ENCODE measurements around the gene RPTOR.

The RPTOR gene

GRCh38 chr17:80847496-80848230 is 303.0 kb downstream of the RPTOR start:
- no peak overlapping the region for H3K14ac ChIP-seq (ENCODE audit: low read length)
- no CpG with 5 or more reads among the region's 28 CpGs for WGBS, 2 donors (ENCODE audit: extremely low coverage in 2 of 2, insufficient read length in 2 of 2, insufficient replicate concordance in 1 of 2)

DNA sequence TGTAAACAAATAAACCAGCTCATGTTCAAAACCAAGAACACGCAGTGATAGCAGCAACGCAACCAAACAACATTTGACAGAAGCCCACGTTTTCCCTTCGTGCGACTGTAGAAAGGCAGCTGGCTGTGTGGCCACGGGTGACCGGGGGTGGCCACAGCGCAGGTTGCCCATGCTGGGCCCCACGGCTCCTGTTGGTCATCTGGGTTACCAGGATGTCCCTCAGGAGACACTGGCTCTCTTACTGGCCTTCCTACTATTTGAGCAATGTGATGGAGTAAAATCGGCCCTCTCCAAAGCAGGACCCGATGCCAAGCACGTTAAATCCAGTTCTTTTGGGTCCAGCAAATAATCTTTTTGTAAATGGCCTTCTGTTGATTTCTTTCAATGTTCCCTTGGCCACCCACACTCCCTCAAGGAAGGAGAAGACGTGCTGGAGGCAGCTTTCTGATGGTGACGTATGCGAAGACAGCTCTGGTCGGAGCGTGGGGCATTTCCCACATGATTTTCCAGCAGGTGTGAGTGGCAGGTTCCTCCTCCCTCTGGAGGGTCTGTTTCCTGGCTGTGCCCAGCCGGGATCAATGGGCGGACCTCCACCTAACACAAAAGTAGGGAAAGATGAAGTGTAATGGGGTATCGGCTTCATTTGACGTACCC is 303.9 kb downstream of the RPTOR start:
- H3K4ac ChIP-seq (ENCODE audit: low read length): no peak overlapping the region
- no peak overlapping the region for H2BK15ac ChIP-seq (ENCODE audit: low read length)
- no peaks in the 10 kb centered on the region for H3K9me3 ChIP-seq (replicated peaks in 1 of 2; ENCODE audit: control insufficient read depth in 2 of 2, insufficient read depth in 1 of 2, low read depth in 1 of 2, low read length in 2 of 2)
- H4K91ac ChIP-seq (ENCODE audit: low read depth, low read length, poor library complexity): no peak overlapping the region
- H3K18ac ChIP-seq (ENCODE audit: low read length): no peak overlapping the region
- H3K4me3 ChIP-seq (ENCODE audit: low read length in 2 of 2): no peak overlapping the region
- H3K23ac ChIP-seq (ENCODE audit: low read depth, low read length, poor library complexity): no peak overlapping the region
- no peak overlapping the region for H3K27ac ChIP-seq (replicated peaks; ENCODE audit: low read length)
- H3K27me3 ChIP-seq (ENCODE audit: control insufficient read depth in 3 of 3, insufficient read depth in 3 of 3, low read depth in 1 of 3, low read length in 3 of 3): no peaks in the 10 kb centered on the region
- H4K8ac ChIP-seq (ENCODE audit: low read depth, low read length): no peak overlapping the region
- peaks cover 8 to 17% of the 10 kb centered on the region in 2 donors for H3K4me1 ChIP-seq (ENCODE audit: control insufficient read depth in 2 of 2, insufficient read depth in 1 of 2, low read depth in 1 of 2, low read length in 2 of 2)
- no peak overlapping the region for H2BK120ac ChIP-seq (ENCODE audit: low read depth, low read length)
- no peak for DNase-seq (ENCODE audit: low spot score)
- H3K4me2 ChIP-seq (ENCODE audit: insufficient read depth, low read length, poor library complexity, severe bottlenecking): no peak overlapping the region
- no peak overlapping the region for H3K14ac ChIP-seq (ENCODE audit: low read length)
- H2BK12ac ChIP-seq (ENCODE audit: low read length): no peak overlapping the region
- H3K9ac ChIP-seq (ENCODE audit: low read depth, low read length, poor library complexity): no peak overlapping the region
- peaks cover 2 to 18% of the 10 kb centered on the region in 2 donors for H3K36me3 ChIP-seq (replicated peaks in 1 of 2; ENCODE audit: control insufficient read depth in 2 of 2, insufficient read depth in 2 of 2, low read length in 2 of 2)
- H2BK5ac ChIP-seq (ENCODE audit: low read length): no peak overlapping the region
- no peak overlapping the region for H2AFZ ChIP-seq (ENCODE audit: low read length)
- WGBS, 2 donors (ENCODE audit: extremely low coverage in 2 of 2, insufficient read length in 2 of 2, insufficient replicate concordance in 1 of 2): no CpG with 5 or more reads among the region's 21 CpGs
- no peaks in the 10 kb centered on the region for H3K79me1 ChIP-seq (ENCODE audit: low read depth, low read length)
- H2AK5ac ChIP-seq (ENCODE audit: low read depth, low read length): no peak overlapping the region

More at GRCh38 chr17:80847496-80848230, 303.0 kb downstream of the RPTOR start:
- Histone ChIP-seq H3K36me3 (replicated peaks in 1 of 2; ENCODE audit: control insufficient read depth in 2 of 2, insufficient read depth in 2 of 2, low read length in 2 of 2) (peaks cover 2 to 18% of the 10 kb centered on the region in 2 donors), H3K9ac (ENCODE audit: low read depth, low read length, poor library complexity) (no peak overlapping the region), H3K4me2 (ENCODE audit: insufficient read depth, low read length, poor library complexity, severe bottlenecking) (no peak overlapping the region), H4K91ac (ENCODE audit: low read depth, low read length, poor library complexity) (no peak overlapping the region), H2BK5ac (ENCODE audit: low read length) (no peak overlapping the region), H3K4ac (ENCODE audit: low read length) (no peak overlapping the region), H2BK15ac (ENCODE audit: low read length) (no peak overlapping the region), H3K4me3 (ENCODE audit: low read length in 2 of 2) (no peak overlapping the region), H2BK120ac (ENCODE audit: low read depth, low read length) (no peak overlapping the region), H2BK12ac (ENCODE audit: low read length) (no peak overlapping the region), H3K4me1 (ENCODE audit: control insufficient read depth in 2 of 2, insufficient read depth in 1 of 2, low read depth in 1 of 2, low read length in 2 of 2) (peaks cover 8 to 12% of the 10 kb centered on the region in 2 donors), H3K9me3 (replicated peaks in 1 of 2; ENCODE audit: control insufficient read depth in 2 of 2, insufficient read depth in 1 of 2, low read depth in 1 of 2, low read length in 2 of 2) (no peaks in the 10 kb centered on the region), H3K18ac (ENCODE audit: low read length) (no peak overlapping the region), H3K23ac (ENCODE audit: low read depth, low read length, poor library complexity) (no peak overlapping the region), H3K27ac (replicated peaks; ENCODE audit: low read length) (no peak overlapping the region), H3K27me3 (ENCODE audit: control insufficient read depth in 3 of 3, insufficient read depth in 3 of 3, low read depth in 1 of 3, low read length in 3 of 3) (no peaks in the 10 kb centered on the region), H2AFZ (ENCODE audit: low read length) (no peak overlapping the region), H2AK5ac (ENCODE audit: low read depth, low read length) (no peak overlapping the region), H3K79me1 (ENCODE audit: low read depth, low read length) (no peaks in the 10 kb centered on the region), H4K8ac (ENCODE audit: low read depth, low read length) (no peak overlapping the region)
- no peak for DNase-seq (ENCODE audit: low spot score)

DNA sequence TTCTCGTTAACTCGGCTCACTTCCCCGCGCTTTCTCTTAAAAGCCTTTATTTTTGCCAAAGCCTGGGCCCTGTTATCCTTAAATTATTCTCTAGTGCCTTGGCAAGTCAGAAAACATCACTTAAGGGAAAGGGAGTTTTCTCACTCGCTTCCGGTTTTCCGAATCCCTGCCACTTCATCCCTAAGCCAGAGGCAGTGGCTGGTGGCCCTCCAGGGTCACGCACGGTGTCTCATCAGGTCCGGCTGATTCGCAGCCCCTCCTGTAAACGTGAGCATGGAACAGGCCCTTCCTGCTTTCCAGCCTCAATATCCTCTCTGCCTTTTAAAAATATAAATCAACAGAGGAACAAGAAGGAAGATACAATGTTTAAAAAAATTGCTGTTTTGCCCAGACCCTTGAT is 304.5 kb downstream of the RPTOR start:
- no peak overlapping the region for H3K9ac ChIP-seq (ENCODE audit: low read depth, low read length, poor library complexity)
- H2AFZ ChIP-seq (ENCODE audit: low read length): no peak overlapping the region
- no peak for DNase-seq (ENCODE audit: low spot score)
- H3K36me3 ChIP-seq (replicated peaks in 1 of 2; ENCODE audit: control insufficient read depth in 2 of 2, insufficient read depth in 2 of 2, low read length in 2 of 2): peaks cover 2 to 18% of the 10 kb centered on the region in 2 donors
- no peak overlapping the region for H3K4me2 ChIP-seq (ENCODE audit: insufficient read depth, low read length, poor library complexity, severe bottlenecking)
- no peak overlapping the region for H4K8ac ChIP-seq (ENCODE audit: low read depth, low read length)
- H2AK5ac ChIP-seq (ENCODE audit: low read depth, low read length): no peak overlapping the region
- no peak overlapping the region for H3K4ac ChIP-seq (ENCODE audit: low read length)
- no CpG with 5 or more reads among the region's 12 CpGs for WGBS, 2 donors (ENCODE audit: extremely low coverage in 2 of 2, insufficient read length in 2 of 2, insufficient replicate concordance in 1 of 2)
- no peak overlapping the region for H2BK12ac ChIP-seq (ENCODE audit: low read length)
- H3K18ac ChIP-seq (ENCODE audit: low read length): no peak overlapping the region
- H4K91ac ChIP-seq (ENCODE audit: low read depth, low read length, poor library complexity): no peak overlapping the region
- no peak overlapping the region for H3K14ac ChIP-seq (ENCODE audit: low read length)
- H3K27ac ChIP-seq (replicated peaks; ENCODE audit: low read length): no peak overlapping the region
- H3K4me3 ChIP-seq (ENCODE audit: low read length in 2 of 2): no peak overlapping the region
- H3K4me1 ChIP-seq (ENCODE audit: control insufficient read depth in 2 of 2, insufficient read depth in 1 of 2, low read depth in 1 of 2, low read length in 2 of 2): peaks cover 8 to 17% of the 10 kb centered on the region in 2 donors
- no peak overlapping the region for H2BK5ac ChIP-seq (ENCODE audit: low read length)
- no peak overlapping the region for H2BK120ac ChIP-seq (ENCODE audit: low read depth, low read length)
- no peaks in the 10 kb centered on the region for H3K9me3 ChIP-seq (replicated peaks in 1 of 2; ENCODE audit: control insufficient read depth in 2 of 2, insufficient read depth in 1 of 2, low read depth in 1 of 2, low read length in 2 of 2)
- H3K79me1 ChIP-seq (ENCODE audit: low read depth, low read length): no peaks in the 10 kb centered on the region
- H3K23ac ChIP-seq (ENCODE audit: low read depth, low read length, poor library complexity): no peak overlapping the region
- H3K27me3 ChIP-seq (ENCODE audit: control insufficient read depth in 3 of 3, insufficient read depth in 3 of 3, low read depth in 1 of 3, low read length in 3 of 3): no peaks in the 10 kb centered on the region
- H2BK15ac ChIP-seq (ENCODE audit: low read length): no peak overlapping the region

DNA sequence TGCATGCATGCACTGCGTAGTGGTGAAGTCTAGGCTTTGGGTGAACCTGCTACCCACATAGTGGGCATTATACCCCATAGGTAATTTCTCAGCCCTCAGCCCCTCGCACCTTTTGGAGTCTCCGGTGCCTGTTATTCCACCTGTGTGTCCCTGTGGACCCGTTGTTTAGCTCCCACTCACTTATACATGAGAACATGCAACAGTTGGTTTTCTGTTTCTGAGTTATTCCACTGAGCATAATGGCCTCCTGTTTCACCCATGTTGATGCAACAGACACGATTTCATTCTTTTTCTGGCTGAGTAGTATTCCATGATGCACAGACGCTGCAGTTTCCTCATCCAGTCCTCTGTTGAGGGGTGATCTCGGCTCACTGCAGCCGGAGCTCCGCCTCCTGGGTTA is 305.5 kb downstream of the RPTOR start:
- no peak overlapping the region for H3K27ac ChIP-seq (replicated peaks; ENCODE audit: low read length)
- no CpG with 5 or more reads among the region's 9 CpGs for WGBS, 2 donors (ENCODE audit: extremely low coverage in 2 of 2, insufficient read length in 2 of 2, insufficient replicate concordance in 1 of 2)
- H3K36me3 ChIP-seq (replicated peaks in 1 of 2; ENCODE audit: control insufficient read depth in 2 of 2, insufficient read depth in 2 of 2, low read length in 2 of 2): peaks cover 2 to 23% of the 10 kb centered on the region in 2 donors
- H3K4me3 ChIP-seq (ENCODE audit: low read length in 2 of 2): no peak overlapping the region
- no peaks in the 10 kb centered on the region for H3K27me3 ChIP-seq (ENCODE audit: control insufficient read depth in 3 of 3, insufficient read depth in 3 of 3, low read depth in 1 of 3, low read length in 3 of 3)
- H3K18ac ChIP-seq (ENCODE audit: low read length): no peak overlapping the region
- H3K4me2 ChIP-seq (ENCODE audit: insufficient read depth, low read length, poor library complexity, severe bottlenecking): no peak overlapping the region
- H2AFZ ChIP-seq (ENCODE audit: low read length): no peak overlapping the region
- H4K8ac ChIP-seq (ENCODE audit: low read depth, low read length): no peak overlapping the region
- no peaks in the 10 kb centered on the region for H3K79me1 ChIP-seq (ENCODE audit: low read depth, low read length)
- H2AK5ac ChIP-seq (ENCODE audit: low read depth, low read length): no peak overlapping the region
- H3K9me3 ChIP-seq (replicated peaks in 1 of 2; ENCODE audit: control insufficient read depth in 2 of 2, insufficient read depth in 1 of 2, low read depth in 1 of 2, low read length in 2 of 2): no peaks in the 10 kb centered on the region
- no peak overlapping the region for H3K14ac ChIP-seq (ENCODE audit: low read length)
- no peak overlapping the region for H2BK15ac ChIP-seq (ENCODE audit: low read length)
- peaks cover 5 to 13% of the 10 kb centered on the region in 2 donors for H3K4me1 ChIP-seq (ENCODE audit: control insufficient read depth in 2 of 2, insufficient read depth in 1 of 2, low read depth in 1 of 2, low read length in 2 of 2)
- DNase-seq (ENCODE audit: low spot score): no peak
- no peak overlapping the region for H2BK12ac ChIP-seq (ENCODE audit: low read length)
- H3K23ac ChIP-seq (ENCODE audit: low read depth, low read length, poor library complexity): no peak overlapping the region
- H3K9ac ChIP-seq (ENCODE audit: low read depth, low read length, poor library complexity): no peak overlapping the region
- H4K91ac ChIP-seq (ENCODE audit: low read depth, low read length, poor library complexity): no peak overlapping the region
- H2BK5ac ChIP-seq (ENCODE audit: low read length): no peak overlapping the region
- no peak overlapping the region for H2BK120ac ChIP-seq (ENCODE audit: low read depth, low read length)
- no peak overlapping the region for H3K4ac ChIP-seq (ENCODE audit: low read length)

All from neuronal stem cell (in vitro differentiated cells).